Calu3 (cell line): ENCODE results near the gene PIK3C2G. TPM values are rescaled to one million over a fixed set of nuclear protein-coding genes. Genes with fewer than 3 reads are reported as not detected.

Experiments used
- BruUV-seq: library from RNA; stranded (reverse); fragments of 400-500 nt; replicated peaks from 2 replicates; lab custom pipeline; 2021; lab: Mats Ljungman, UMichigan
- CTCF ChIA-PET: fragments of 300-600 bp; sonication (Branson Sonifier 250); formaldehyde crosslinking; loops from one replicate; lab custom pipeline; 2022; ENCODE audit warnings: antibody characterized with exemption; lab: Charles Lee
- DNase-seq: peaks from one replicate; pipeline ENCODE4 v3.0.0; 2022
- H3K27ac Mint-ChIP-seq: one replicate; pipeline ENCODE4 v1.8.0; 2022; ENCODE audit warnings: mixed read lengths; ENCODE audit not compliant: unreplicated experiment
- H3K27me3 Mint-ChIP-seq: one replicate; pipeline ENCODE4 v1.8.0; 2022; ENCODE audit warnings: mixed read lengths; ENCODE audit not compliant: unreplicated experiment
- H3K36me3 Mint-ChIP-seq: one replicate; pipeline ENCODE4 v1.8.0; 2022; ENCODE audit warnings: mild to moderate bottlenecking, moderate library complexity, mixed read lengths; ENCODE audit not compliant: insufficient read depth, unreplicated experiment
- H3K4me1 Mint-ChIP-seq: one replicate; pipeline ENCODE4 v1.8.0; 2022; ENCODE audit warnings: mild to moderate bottlenecking, low read depth, mixed read lengths; ENCODE audit not compliant: unreplicated experiment
- H3K4me3 Mint-ChIP-seq: one replicate; pipeline ENCODE4 v1.8.0; 2022; ENCODE audit warnings: mild to moderate bottlenecking, low read depth, moderate library complexity, mixed read lengths; ENCODE audit not compliant: unreplicated experiment
- H3K9me3 Mint-ChIP-seq: one replicate; pipeline ENCODE4 v1.8.0; 2022; ENCODE audit warnings: low read depth, mixed read lengths; ENCODE audit not compliant: unreplicated experiment
- CTCF ChIP-seq: fragments of 200-600 bp; IDR thresholded peaks from one replicate; pipeline ENCODE4 v1.8.0; 2022; ENCODE audit warnings: antibody characterized with exemption; ENCODE audit not compliant: unreplicated experiment
- intact Hi-C: fragments of 100-400 bp; cut with micrococcal nuclease; formaldehyde crosslinking; loops from one replicate; pipeline ENCODE4 v1.10.0; 2022; ENCODE audit not compliant: unreplicated experiment
- total RNA-seq: library from RNA; stranded (reverse); gene quantifications from 2 replicates; pipeline ENCODE4 v1.2.3, GENCODE V29; 2022

The PIK3C2G gene
- total RNA-seq, 1 experiment from 2014 or later, result 24.0 TPM

- Mint-ChIP-seq H3K9me3 (no peaks in the 10 kb centered on the region), H3K36me3 (no peaks in the 10 kb centered on the region), H3K4me3 (no peak overlapping the region), H3K27me3 (no peaks in the 10 kb centered on the region), H3K27ac (no peak overlapping the region), H3K4me1 (no peaks in the 10 kb centered on the region)
- no peak for DNase-seq
- intact Hi-C loops, result no loop called here
- no peak for TF ChIP-seq CTCF
- CTCF ChIA-PET, result no interaction called here
- BruUV-seq, result no TSS peak
Observed at GRCh38 chr12:18601962-18602361, 340.6 kb downstream of the PIK3C2G start.

- no peak for TF ChIP-seq CTCF
- CTCF ChIA-PET, result no interaction called here
- H3K9me3 Mint-ChIP-seq, result no peaks in the 10 kb centered on the region
- no TSS peak for BruUV-seq
- no peaks in the 10 kb centered on the region for H3K36me3 Mint-ChIP-seq
- H3K4me1 Mint-ChIP-seq, result no peaks in the 10 kb centered on the region
- H3K27me3 Mint-ChIP-seq, result no peaks in the 10 kb centered on the region
- intact Hi-C loops, result no loop called here
- no peak overlapping the region for H3K27ac Mint-ChIP-seq
- H3K4me3 Mint-ChIP-seq, result no peak overlapping the region
- DNase-seq, result no peak
Observed at GRCh38 chr12:18612971-18613370, 351.7 kb downstream of the PIK3C2G start.

- Mint-ChIP-seq H3K27me3 (no peaks in the 10 kb centered on the region), H3K27ac (no peak overlapping the region), H3K9me3 (no peaks in the 10 kb centered on the region), H3K36me3 (no peaks in the 10 kb centered on the region), H3K4me1 (no peaks in the 10 kb centered on the region), H3K4me3 (no peak overlapping the region)
- CTCF ChIA-PET, result no interaction called here
- DNase-seq, result no peak
- intact Hi-C loops, result no loop called here
- no TSS peak for BruUV-seq
- no peak for TF ChIP-seq CTCF
Observed at GRCh38 chr12:18620986-18621385, 359.7 kb downstream of the PIK3C2G start.

- no peak for DNase-seq
- Mint-ChIP-seq H3K4me3 (no peak overlapping the region), H3K27me3 (no peaks in the 10 kb centered on the region), H3K27ac (peak overlapping the region; percentile 28), H3K4me1 (peaks cover 45% of the 10 kb centered on the region), H3K9me3 (peaks cover 3% of the 10 kb centered on the region), H3K36me3 (no peaks in the 10 kb centered on the region)
- BruUV-seq, result no TSS peak
- TF ChIP-seq CTCF, result no peak
- CTCF ChIA-PET, result interaction anchor here (0.6 kb wide), 1 partner anchor 20 kb away, joined by 3 read pairs; no protein-coding TSS in a partner anchor
- intact Hi-C loops, result no loop called here
Observed at GRCh38 chr12:18629445-18629844, 368.1 kb downstream of the PIK3C2G start.
